ENCODE results near the gene CDYL.

CDYL gene

DNA sequence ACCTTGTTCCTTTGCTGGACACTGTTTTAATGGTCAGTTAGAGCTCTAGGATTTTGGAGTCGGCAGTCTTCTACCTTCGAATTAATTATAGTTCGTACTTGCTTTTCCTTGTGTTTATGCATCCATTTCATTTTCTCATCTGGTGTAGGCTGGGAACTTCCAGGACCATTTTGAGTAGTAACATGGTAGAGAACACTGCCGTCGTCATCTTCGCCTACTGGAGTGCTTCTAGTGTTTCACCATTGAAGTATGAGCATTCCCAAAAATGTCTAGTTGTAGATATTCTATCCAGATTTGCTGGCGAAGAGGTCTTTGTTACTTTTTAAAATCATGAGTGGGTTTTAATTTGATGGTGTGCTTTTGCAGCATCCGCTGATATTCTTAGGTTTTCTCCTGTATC lies 36.9 kb downstream of the CDYL start:
- peaks cover 96% of the 10 kb centered on the region for H3K79me2 ChIP-seq (ENCODE audit: control insufficient read depth, low read length)
- H3K27me3 ChIP-seq (ENCODE audit: control insufficient read depth, low read length) = no peaks in the 10 kb centered on the region
- H3F3A ChIP-seq (ENCODE audit: control insufficient read depth, insufficient read depth) = no peaks in the 10 kb centered on the region

DNA sequence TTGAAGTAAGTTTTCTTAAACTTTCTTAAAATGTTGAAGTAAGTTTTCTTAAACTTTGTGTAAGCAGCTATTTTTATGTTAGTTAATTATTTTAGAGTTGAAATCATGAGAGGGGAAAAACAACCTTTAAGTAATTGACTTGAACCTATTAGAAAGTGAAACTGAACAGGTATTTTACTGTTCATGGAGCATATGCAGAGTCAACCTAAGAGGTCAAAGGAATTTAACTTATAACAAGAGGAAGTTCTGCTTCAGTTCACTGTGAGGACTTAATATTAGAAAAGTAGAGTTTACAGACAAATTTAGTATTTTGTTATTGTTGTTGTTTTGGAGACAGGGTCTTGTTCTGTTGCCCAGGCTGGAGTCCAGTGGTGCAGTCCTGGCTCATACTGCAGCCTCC lies 38.0 kb downstream of the CDYL start:
- Histone ChIP-seq H3F3A (ENCODE audit: control insufficient read depth, insufficient read depth) (no peaks in the 10 kb centered on the region), H3K9me2 (replicated peaks; ENCODE audit: control insufficient read depth, low read length) (no peaks in the 10 kb centered on the region), H3K27me3 (ENCODE audit: control insufficient read depth, low read length) (no peaks in the 10 kb centered on the region), H3K4me2 (ENCODE audit: low read length) (no peak overlapping the region), H3K36me3 (ENCODE audit: control insufficient read depth, low read length) (no peaks in the 10 kb centered on the region), H4K20me1 (ENCODE audit: control insufficient read depth, insufficient read depth, low read depth, low read length) (peaks cover 12% of the 10 kb centered on the region; the same call in 1 of the 2 replicates), H3K4me1 (ENCODE audit: control insufficient read depth, low read length) (peaks cover 27% of the 10 kb centered on the region), H3K79me2 (ENCODE audit: control insufficient read depth, low read length) (peaks cover 94% of the 10 kb centered on the region), H3K4me3 (ENCODE audit: low read length) (no peak overlapping the region), H3K27ac (ENCODE audit: low read depth, low read length) (no peak overlapping the region), H3K9me3 (ENCODE audit: control insufficient read depth, insufficient read depth, low read length) (peaks cover 5% of the 10 kb centered on the region; the same call in 1 of the 2 replicates)
- TF ChIP-seq EZH2phosphoT487 (IDR thresholded peaks at IDR 0.05; ENCODE audit: borderline replicate concordance, low read length) = no peak
- TF ChIP-seq, protein P1, sequence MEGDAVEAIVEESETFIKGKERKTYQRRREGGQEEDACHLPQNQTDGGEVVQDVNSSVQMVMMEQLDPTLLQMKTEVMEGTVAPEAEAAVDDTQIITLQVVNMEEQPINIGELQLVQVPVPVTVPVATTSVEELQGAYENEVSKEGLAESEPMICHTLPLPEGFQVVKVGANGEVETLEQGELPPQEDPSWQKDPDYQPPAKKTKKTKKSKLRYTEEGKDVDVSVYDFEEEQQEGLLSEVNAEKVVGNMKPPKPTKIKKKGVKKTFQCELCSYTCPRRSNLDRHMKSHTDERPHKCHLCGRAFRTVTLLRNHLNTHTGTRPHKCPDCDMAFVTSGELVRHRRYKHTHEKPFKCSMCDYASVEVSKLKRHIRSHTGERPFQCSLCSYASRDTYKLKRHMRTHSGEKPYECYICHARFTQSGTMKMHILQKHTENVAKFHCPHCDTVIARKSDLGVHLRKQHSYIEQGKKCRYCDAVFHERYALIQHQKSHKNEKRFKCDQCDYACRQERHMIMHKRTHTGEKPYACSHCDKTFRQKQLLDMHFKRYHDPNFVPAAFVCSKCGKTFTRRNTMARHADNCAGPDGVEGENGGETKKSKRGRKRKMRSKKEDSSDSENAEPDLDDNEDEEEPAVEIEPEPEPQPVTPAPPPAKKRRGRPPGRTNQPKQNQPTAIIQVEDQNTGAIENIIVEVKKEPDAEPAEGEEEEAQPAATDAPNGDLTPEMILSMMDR (IDR thresholded peaks at IDR 0.05; ENCODE audit: low read depth, low read length, poor library complexity, severe bottlenecking) = no peak

More for the DNA sequence above, 36.9 kb downstream of the CDYL start:
- Histone ChIP-seq H3K4me3 (ENCODE audit: low read length) (no peak overlapping the region), H4K20me1 (ENCODE audit: control insufficient read depth, insufficient read depth, low read depth, low read length) (peaks cover 12% of the 10 kb centered on the region; the same call in 1 of the 2 replicates), H3K4me1 (ENCODE audit: control insufficient read depth, low read length) (peaks cover 27% of the 10 kb centered on the region), H3K27ac (ENCODE audit: low read depth, low read length) (no peak overlapping the region), H3K9me2 (replicated peaks; ENCODE audit: control insufficient read depth, low read length) (no peaks in the 10 kb centered on the region), H3K36me3 (ENCODE audit: control insufficient read depth, low read length) (no peaks in the 10 kb centered on the region), H3K4me2 (ENCODE audit: low read length) (no peak overlapping the region), H3K9me3 (ENCODE audit: control insufficient read depth, insufficient read depth, low read length) (peaks cover 7% of the 10 kb centered on the region; the same call in 1 of the 2 replicates)
- TF ChIP-seq EZH2phosphoT487 (IDR thresholded peaks at IDR 0.05; ENCODE audit: borderline replicate concordance, low read length) = no peak
- TF ChIP-seq, protein P1 (IDR thresholded peaks at IDR 0.05; ENCODE audit: low read depth, low read length, poor library complexity, severe bottlenecking) = no peak

DNA sequence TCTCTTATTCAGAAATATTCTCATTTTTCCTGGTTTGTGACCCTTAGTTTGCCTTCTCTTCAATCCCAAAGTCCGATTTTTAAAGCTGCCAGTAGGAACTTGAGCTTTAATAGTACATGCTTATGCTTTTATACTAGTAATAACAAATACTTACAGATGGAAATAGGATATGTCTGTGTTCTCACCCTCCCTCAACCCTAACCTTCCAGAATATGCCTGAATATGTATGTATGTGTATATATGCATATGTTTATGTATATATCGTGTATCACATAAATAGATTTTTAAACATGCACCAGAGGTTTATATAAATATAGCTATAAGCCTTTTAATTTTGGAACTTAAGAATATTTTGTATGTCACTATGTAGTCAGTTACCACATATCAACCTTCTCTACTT lies 38.8 kb downstream of the CDYL start:
- Histone ChIP-seq H3F3A (ENCODE audit: control insufficient read depth, insufficient read depth) (no peaks in the 10 kb centered on the region), H3K36me3 (ENCODE audit: control insufficient read depth, low read length) (no peaks in the 10 kb centered on the region), H3K27me3 (ENCODE audit: control insufficient read depth, low read length) (no peaks in the 10 kb centered on the region), H3K79me2 (ENCODE audit: control insufficient read depth, low read length) (peaks cover 97% of the 10 kb centered on the region), H3K9me2 (replicated peaks; ENCODE audit: control insufficient read depth, low read length) (no peaks in the 10 kb centered on the region), H3K4me1 (ENCODE audit: control insufficient read depth, low read length) (peaks cover 25% of the 10 kb centered on the region), H3K9me3 (ENCODE audit: control insufficient read depth, insufficient read depth, low read length) (peaks cover 3% of the 10 kb centered on the region; the same call in 1 of the 2 replicates), H3K27ac (ENCODE audit: low read depth, low read length) (no peak overlapping the region), H4K20me1 (ENCODE audit: control insufficient read depth, insufficient read depth, low read depth, low read length) (peaks cover 12% of the 10 kb centered on the region; the same call in 1 of the 2 replicates), H3K4me2 (ENCODE audit: low read length) (no peak overlapping the region), H3K4me3 (ENCODE audit: low read length) (no peak overlapping the region)
- TF ChIP-seq, protein P1 (IDR thresholded peaks at IDR 0.05; ENCODE audit: low read depth, low read length, poor library complexity, severe bottlenecking) = no peak
- TF ChIP-seq EZH2phosphoT487 (IDR thresholded peaks at IDR 0.05; ENCODE audit: borderline replicate concordance, low read length) = no peak

Measured in DOHH2 (cell line).